NCI-H146 treated with DMSO at 0.1 percent for 48 hours (cell line): ENCODE measurements around the gene APCDD1L.
"Not testable (repeated sequence)": the region's sequence is repeated elsewhere in the genome, so short reads cannot be mapped to it uniquely, and the experiment has no call there.

ENCODE experiments used
- DNase-seq: peaks from one replicate; lab custom pipeline; 2025; ENCODE audit not compliant: unreplicated experiment; lab: John Stamatoyannopoulos, UW

APCDD1L gene

DNA sequence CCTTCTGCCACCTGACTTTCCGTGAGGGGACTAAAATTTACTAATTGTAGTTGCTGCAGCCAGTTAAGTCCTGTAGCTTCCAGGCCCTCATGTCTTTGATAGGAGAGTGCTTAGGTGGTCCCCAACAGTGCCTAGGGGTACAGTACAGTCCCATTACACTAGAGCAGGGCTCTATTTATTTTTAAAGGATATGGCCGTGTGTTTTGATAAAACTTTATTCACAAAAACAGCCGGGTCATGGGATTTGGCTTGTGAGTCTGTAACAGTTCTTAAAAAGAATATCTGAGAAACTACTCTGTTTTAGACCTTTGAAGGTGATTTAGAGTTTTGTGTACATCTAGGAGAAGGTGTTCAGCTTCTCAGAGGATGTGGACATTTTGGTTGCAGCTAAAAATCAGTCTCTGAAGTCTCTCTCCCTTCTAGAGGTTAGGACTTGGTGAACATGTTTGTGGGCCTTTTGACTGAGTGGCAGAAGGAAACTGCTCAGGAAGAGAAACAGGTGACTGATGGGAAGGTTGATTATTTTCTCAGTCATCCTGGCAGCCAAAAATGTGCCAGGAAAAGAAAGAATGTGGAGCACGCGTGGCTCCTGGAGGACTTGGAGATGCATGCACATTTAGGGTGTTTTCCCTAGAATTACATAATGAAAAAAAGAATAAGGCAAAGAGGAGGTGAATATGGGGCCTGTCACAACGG lies 68.8 kb downstream of the APCDD1L start:
- no peak for DNase-seq

DNA sequence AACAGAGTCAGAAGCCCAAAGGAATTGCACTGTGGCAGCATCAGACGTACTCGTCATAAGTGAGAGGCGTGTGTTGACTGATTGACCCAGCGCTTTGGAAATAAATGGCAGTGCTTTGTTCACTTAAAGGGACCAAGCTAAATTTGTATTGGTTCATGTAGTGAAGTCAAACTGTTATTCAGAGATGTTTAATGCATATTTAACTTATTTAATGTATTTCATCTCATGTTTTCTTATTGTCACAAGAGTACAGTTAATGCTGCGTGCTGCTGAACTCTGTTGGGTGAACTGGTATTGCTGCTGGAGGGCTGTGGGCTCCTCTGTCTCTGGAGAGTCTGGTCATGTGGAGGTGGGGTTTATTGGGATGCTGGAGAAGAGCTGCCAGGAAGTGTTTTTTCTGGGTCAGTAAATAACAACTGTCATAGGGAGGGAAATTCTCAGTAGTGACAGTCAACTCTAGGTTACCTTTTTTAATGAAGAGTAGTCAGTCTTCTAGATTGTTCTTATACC lies 70.4 kb downstream of the APCDD1L start:
- no peak for DNase-seq

DNA sequence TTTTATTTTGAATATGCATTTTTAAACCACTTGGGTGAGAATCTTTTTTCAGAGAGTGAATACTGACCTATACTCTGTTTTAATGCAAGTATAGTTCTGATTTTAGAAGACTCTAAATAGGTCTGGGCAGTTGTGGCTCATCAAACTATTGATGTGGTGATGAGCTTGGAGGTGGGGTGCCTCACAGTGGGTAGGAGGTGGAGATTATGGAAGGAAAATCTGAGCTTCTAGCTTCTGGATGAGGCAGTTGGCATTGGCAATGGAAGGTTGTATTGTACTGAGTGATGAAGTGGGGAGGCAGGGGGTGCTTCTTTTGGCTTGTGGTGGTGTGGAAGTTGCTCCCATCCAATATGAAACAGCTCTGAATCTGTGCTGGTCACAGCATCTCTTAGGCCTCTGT lies 73.5 kb downstream of the APCDD1L start:
- no peak for DNase-seq

DNA sequence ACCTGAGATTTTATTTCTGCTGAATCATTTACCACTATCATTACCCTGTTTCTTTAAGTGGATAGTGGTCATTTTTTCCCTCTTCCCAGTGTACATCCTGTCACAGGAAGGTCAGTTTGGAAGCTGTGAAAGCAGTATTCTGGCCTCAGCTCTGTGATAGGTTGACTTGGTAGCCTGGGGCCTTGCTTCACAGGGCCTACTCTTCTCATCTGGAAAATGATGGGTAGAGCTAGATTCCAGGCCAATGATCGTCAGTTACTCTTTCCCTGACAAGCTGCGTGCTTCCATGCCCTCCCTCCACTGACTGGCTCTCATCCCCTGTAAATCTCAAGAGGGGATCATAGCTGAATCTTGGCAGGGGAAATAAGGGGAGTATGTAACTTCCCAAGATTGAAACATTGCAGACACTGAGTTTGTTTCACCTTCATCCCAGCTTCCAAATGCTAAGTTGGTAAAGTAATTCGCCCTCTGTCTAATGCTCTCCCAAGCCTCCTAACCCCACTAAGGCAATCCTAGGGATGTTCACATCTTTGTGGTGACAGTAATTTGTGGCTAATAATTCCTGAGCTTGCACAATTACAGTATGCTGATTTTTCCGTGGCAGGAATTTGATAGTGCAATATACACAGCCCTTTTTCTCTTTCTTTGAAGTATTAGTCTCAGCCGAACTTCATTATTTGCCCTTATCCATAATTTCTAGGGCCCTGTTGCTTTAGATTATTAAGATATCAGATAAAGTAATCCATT lies 75.0 kb downstream of the APCDD1L start:
- no peak for DNase-seq

DNA sequence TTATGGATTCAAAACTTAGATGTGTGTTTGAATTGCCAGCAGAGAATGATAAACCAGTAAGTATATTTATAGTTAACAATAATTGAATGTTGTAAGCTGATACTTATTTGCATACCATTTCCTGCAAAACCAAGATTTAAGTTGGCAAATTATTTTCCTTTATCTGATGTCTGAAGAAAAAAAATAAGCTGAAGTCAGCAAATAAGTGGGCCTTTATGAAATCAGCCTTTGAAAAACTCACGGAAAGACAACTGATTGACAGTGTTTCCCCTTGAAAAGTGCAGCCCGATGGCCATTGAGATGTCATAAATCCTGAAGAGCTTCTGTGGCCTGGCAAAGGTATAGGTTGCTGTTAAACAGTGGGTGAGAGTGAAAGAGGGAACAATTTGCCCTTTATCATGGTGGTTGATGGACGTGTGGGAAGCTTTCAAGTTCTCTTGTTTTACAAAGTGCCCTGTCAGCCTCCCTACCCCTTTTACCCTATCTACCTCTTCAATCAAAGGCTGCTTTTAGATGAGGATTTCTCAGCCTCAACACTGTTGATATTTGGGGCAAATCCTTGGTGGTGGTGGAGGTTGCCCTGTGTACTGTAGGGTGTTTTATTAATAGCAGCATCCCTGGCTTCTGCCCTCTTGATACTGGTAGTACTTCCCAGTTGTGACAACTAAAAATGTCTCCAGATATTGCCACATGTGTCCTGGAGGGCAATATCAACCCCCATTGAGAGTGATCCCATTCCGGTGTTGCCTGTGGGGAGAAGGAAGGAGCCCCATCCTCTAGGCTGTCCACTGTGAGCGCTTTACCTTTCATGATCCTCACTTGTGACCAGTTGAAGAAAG lies 76.0 kb downstream of the APCDD1L start:
- no peak for DNase-seq

DNA sequence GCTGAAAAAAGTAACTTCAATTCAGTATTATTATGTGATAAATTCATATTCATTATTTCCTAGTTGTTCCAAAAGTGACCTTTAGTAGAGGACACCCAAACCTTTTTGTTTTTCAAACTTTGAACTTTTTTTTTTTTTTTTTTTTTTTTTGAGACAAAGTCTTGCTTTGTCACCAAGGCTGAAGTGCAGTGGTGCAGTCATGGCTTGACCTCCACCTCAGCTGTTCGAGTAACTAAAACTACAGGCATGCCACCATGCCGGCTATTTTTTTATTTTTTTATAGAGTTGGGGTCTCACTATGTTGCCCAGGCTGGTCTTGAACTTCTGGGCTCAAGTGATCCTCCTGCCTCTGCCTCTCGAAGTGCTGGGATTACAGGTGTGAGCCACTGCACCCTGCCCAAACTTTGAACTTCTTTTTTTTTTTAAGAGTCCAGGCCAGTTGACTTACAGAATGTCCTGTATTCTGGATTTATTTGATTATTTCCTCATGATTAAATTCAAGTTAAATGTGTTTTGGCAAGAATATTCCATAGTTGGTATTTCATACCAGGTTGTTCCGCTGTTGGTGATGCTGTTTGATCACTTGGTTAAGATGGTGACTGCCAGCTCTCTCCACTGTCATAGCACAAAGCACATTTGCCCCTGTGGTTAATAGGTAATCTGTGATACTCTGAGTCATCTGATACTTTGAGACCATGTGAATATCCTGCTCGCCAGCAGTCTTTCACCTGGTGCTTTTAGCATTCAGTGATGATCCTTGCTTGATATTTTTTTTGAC lies 78.1 kb downstream of the APCDD1L start:
- no peak for DNase-seq

DNA sequence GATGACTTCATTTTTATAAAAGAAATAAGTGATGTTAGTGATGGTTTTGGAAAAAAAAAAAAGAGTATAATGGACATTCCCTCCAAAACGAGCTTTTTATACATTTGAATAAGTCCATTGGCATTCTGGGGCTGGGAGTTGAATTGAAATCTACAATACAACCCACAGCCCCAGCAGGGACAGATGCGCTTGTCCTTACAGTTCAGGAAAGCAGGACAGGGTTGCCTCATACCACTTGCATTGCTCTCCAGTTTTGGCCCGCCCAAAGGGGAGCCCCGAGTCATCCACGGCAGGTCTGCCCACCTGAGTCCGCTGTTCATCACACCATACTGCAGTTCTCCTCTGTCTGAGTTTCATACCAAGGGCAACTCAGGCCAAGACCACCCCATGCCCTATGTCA lies 80.0 kb downstream of the APCDD1L start:
- no peak for DNase-seq

DNA sequence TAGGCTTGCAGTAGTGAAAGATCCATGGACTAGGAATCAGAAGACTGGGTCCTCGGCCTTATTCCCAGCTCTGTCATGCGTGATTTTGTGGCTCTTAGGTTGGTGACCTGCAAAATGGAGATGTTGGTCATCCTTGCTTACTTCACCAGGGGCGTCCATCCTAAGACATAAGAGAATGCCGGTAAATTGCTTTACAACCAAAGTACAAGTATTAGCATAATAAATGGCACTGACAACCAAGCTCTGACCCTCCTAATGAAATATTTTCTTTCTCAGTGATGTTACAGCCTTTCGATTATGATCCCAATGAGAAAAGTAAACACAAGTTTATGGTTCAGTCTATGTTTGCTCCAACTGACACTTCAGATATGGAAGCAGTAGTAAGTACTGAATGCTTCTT lies 80.9 kb downstream of the APCDD1L start:
- no peak for DNase-seq

DNA sequence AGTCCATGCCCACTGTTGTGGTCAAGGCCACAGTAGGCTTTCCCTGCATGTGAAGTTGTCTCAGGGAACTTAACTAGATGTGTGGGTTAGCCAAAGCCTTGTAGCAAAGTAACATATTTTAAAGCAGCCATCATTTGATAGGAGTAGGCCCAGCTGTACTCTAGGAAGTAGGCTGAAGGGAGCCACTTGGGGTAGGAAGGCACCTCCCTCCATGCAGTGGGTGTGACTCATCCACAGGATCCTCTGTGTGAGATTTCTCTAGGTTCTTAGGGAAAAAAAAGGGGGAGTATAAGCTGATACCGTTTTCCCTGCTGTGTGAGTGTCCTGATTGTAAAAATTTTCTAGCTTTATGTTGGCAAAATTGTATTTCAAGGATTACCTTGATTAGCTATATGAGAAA lies 81.4 kb downstream of the APCDD1L start:
- no peak for DNase-seq

DNA sequence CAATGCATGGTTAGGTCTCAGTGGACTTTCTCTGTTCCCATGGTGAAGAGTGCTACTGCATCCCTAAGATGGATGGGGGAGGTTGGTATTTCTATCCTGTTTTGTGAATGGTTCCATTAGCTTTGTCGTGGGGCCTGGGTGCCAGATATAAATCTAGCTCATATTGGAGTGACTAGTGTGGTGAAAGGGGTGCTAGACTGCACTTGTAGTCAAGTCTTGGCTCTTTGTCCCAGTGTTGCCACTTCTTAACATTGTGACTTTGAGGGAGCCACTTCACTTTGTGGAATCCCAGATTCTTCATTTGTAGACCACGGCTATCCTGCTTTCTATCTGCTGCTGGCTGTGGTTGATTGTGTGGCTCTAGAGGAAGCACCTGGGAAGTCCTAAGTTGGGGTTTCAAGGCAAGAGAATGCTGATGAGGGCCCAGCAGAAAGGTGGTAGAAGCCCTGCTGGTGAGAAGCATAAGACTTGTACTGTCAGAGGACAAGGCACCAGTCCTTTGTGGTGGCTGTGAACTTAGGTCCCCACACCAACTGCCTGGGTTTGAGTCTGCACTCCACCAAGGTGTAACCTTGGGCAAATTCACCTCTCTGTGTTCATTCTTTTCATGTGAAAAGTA lies 82.1 kb downstream of the APCDD1L start:
- no peak for DNase-seq

DNA sequence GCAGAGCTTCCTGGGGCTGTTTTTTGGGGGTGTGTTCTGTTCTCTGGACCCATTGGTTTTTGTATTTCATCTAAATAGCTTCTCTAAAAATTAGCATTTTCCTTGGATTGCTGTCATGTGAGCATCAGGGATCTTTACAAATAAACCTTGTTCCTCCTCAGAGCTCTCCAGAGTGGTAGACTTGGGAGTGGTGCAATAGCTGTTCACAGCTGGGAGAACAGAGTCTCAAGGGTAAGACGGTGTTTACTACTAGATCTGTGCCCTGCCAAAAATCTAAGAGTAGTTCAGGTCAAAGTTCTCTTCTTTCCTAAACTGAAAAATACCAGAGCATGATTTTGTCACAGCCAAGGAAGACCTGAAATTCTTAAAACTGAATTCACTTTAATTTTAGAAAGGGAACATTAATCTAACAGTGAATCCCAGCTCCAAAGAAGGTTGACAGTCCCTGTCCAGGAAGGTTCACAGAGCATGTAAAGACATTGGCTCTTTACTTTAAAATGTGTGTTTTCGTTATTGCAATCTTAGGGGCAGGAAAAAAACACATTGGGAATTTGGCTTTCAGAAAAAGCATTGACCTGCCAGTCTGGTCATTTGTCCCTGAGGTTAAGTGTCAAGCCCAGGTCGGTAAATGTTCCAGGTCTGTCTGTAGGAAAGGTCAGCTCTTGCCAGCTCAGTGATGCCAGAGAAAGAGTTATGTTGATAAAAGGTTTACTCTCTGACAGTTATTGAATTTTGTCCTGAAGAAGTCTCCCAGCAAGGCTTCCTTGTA lies 82.8 kb downstream of the APCDD1L start:
- DNase-seq = no peak

DNA sequence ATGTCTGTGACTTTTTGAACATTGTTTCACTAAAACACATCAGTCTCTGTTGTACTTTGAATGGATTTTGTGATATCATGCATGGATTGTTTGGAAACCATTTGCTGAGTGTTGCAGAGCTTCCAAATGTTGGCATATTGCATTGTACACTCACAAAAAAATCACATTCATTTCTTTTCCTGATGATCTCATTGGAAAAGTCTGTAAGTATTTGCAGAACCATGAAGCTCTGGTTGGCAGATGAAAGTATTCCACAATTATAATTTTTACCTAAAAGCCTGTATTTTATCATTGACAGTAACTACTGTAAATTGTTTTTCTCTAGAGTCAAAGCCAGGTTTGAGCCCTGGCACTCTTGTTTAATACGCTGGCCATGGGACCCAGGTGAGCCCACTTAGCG lies 84.1 kb downstream of the APCDD1L start:
- DNase-seq = no peak

DNA sequence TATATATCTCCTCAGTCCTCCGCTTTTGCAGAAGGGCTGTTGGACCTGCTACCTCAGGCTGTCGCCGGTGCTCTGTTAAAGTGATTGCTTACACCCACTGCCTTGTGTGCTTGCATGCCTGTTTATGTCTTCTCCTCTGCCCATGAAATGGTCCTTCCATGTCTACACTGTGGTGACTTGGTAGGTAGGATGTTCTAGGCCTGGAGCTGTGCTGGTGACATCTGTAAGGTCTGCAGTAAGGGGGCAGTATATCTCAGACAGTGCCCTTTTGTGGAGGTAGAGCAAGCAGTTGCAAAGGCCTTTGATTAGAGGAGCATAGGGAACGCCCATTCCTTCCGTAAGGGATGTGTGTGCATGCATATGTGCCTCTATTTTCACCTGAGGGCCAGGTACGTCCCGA lies 85.9 kb downstream of the APCDD1L start:
- DNase-seq = no peak

DNA sequence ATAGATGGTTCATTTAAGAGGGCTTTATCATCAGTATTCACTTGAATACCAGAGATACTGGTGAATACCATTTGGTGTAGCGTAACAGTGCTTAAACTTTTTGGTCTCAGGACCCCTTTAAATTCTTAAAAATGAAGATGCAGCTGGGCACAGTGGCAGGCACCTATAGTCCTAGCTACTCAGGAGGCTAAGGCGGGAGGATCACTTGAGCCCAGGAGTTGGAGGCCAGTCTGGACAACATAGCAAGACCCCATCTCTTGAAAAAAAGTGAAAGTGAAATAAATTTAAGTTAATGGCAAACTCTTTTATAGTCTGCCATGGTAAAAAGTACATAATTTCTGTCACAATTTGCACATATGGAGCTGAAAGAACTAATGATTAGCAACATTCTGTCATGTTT lies 86.8 kb downstream of the APCDD1L start:
- no peak for DNase-seq

DNA sequence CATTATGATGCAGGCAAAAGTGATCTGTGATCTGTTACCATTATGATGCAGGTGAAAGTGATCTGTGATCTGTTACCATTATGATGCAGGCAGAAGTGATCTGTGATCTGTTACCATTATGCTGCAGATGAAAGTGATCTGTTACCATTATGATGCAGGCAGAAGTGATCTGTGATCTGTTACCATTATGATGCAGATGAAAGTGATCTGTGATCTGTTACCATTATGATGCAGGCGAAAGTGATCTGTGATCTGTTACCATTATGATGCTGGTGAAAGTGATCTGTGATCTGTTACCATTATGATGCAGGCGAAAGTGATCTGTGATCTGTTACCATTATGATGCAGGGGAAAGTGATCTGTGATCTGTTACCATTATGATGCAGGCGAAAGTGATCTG lies 87.6 kb downstream of the APCDD1L start:
- not testable (repeated sequence) for DNase-seq

DNA sequence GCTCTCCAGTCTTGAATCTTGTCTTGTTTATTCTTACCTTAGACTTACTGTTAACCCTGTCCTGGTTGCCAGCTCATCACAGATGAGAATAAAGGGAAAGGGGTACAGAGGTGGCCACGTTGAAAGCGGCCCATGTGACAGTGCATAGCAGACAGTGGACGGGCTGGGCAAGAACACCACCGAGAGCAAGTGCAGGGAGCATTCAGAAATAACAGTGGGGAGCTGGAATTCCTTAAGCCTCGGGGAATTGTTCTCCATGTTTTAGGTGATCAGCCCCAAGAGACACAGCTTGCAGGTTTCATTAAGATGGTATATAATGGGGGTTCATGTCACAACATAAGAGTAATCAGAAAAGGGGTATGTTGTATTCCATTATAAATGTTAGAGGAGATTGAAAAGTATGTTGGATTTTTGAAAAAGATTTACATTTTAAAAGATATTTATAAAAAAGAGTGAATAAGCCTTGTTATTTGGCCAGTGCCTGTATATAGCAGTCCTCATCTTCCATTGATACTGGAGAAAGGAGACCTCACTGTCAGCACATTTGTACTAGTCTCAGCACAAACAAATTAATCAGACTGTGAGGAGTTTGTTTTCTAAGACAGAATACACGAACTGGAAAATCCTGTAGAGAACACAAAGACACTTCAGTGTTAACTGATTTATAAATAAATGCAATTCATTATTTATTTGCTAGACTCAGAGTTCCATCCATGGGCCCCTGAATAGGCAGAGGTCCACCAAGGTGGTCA lies 90.8 kb downstream of the APCDD1L start:
- DNase-seq = no peak

DNA sequence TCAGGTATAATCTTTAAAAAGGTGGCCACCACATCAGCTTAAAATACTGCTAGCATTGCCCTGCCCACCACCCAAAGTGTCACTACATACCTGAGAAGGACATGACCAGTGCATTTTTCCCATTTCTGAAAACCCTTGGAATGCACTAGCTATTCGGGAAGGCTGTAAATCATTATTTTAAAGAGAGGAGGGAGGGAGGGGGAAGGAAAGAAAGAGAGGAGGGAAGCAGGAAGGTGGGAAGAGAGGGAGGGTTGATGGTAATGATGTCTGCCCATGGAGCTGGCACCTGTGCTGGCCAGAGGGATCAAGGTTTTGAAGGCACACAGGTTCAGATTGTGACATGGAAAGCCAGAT lies 93.7 kb downstream of the APCDD1L start:
- DNase-seq = no peak

DNA sequence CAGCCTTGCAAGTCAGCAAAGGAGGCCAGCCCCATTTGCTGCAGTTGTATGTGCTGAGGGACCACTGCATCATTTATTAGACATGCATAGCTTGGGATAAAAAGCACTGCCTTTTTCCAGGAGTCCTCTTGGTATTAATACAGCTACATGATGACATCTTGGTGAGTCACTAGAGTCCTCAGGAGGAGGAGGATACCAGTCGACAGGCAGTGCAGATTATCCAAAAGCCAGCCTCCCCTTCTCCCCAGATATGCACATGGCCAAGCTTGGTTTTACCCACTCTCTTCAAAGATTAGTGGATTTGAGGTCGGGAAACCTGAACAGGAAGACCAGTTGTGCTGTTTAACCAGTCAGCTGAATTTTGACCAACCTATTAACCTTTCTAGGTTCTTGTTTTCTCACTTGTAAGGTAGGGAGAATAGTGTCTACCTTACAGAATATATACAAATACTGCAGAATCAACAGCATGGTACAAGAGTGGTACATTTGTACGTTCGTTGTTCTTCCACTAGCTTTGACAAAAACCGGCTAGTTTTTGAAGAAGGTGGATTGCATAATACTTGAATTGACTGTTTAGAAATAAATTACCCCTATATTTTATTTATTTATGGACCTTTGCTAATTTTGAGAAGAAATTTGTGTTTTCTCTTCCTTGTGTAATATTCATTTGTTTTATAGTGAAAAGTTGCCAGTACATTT lies 94.3 kb downstream of the APCDD1L start:
- DNase-seq = no peak
